GM23338 (cell line): ENCODE results near the gene ARRDC4. TPM values are rescaled to one million over a fixed set of nuclear protein-coding genes. Genes with fewer than 3 reads are reported as not detected.

Source experiments
- ATAC-seq: fragments of 200-7000 bp; cut with Tn5 transposase; 3 replicates; pipeline ENCODE4 v1.9.1; 2020
- DNase-seq: peaks from one replicate; pipeline ENCODE4 v3.0.0-alpha.2; 2015; ENCODE audit warnings: low spot score
- H2AFZ ChIP-seq: fragments of 200-600 bp; sonication (generic); 2 replicates; pipeline ENCODE4 v1.8.0; 2016; ENCODE audit warnings: antibody characterized with exemption, mild to moderate bottlenecking, moderate library complexity
- H3F3A ChIP-seq: fragments of 200-600 bp; sonication (generic); replicated peaks from 2 replicates; pipeline ENCODE4 v1.8.0; 2017; ENCODE audit warnings: antibody characterized with exemption, mixed run types, low read depth
- H3K27ac ChIP-seq: fragments of 200-600 bp; sonication (generic); 2 replicates; pipeline ENCODE4 v1.6.1; 2016; ENCODE audit warnings: low read depth
- H3K27me3 ChIP-seq: fragments of 200-600 bp; sonication (generic); 2 replicates; pipeline ENCODE4 v1.8.0; 2016; ENCODE audit warnings: mild to moderate bottlenecking, mixed run types, moderate library complexity; ENCODE audit not compliant: insufficient read depth
- H3K36me3 ChIP-seq: fragments of 200-600 bp; sonication (generic); 2 replicates; pipeline ENCODE4 v1.8.0; 2016; ENCODE audit warnings: mild to moderate bottlenecking; ENCODE audit not compliant: insufficient read depth
- H3K4me1 ChIP-seq: fragments of 200-600 bp; sonication (generic); 2 replicates; pipeline ENCODE4 v1.8.0; 2016; ENCODE audit warnings: mild to moderate bottlenecking, moderate library complexity; ENCODE audit not compliant: insufficient read depth
- H3K4me2 ChIP-seq: fragments of 200-600 bp; sonication (generic); 2 replicates; pipeline ENCODE4 v1.7.1; 2017; ENCODE audit warnings: mixed run types
- H3K4me3 ChIP-seq: fragments of 200-600 bp; sonication (generic); 2 replicates; pipeline ENCODE4 v1.6.1; 2016; ENCODE audit warnings: mixed run types
- H3K79me2 ChIP-seq: fragments of 200-600 bp; sonication (generic); replicated peaks from 2 replicates; pipeline ENCODE4 v1.8.0; 2017; ENCODE audit warnings: mild to moderate bottlenecking; ENCODE audit not compliant: insufficient read depth
- H3K9me2 ChIP-seq: fragments of 200-600 bp; sonication (generic); 2 replicates; pipeline ENCODE4 v1.8.0; 2017; ENCODE audit not compliant: insufficient read depth
- H4K20me1 ChIP-seq: fragments of 200-600 bp; sonication (generic); replicated peaks from 2 replicates; pipeline ENCODE4 v1.8.0; 2017; ENCODE audit warnings: mild to moderate bottlenecking; ENCODE audit not compliant: insufficient read depth
- H3K27ac Mint-ChIP-seq: 2 replicates; pipeline ENCODE4 v1.8.0; 2020; ENCODE audit warnings: inconsistent platforms, mild to moderate bottlenecking, moderate library complexity, mixed read lengths
- H3K27me3 Mint-ChIP-seq: 3 replicates; pipeline ENCODE4 v1.8.0; 2022; ENCODE audit warnings: low read depth, mild to moderate bottlenecking, moderate library complexity, mixed read lengths, inconsistent platforms; ENCODE audit not compliant: insufficient read depth, poor library complexity
- H3K36me3 Mint-ChIP-seq: 3 replicates; pipeline ENCODE4 v1.8.0; 2021; ENCODE audit warnings: low read depth, mild to moderate bottlenecking, inconsistent platforms, moderate library complexity, mixed read lengths
- H3K4me1 Mint-ChIP-seq: 3 replicates; pipeline ENCODE4 v1.8.0; 2020; ENCODE audit warnings: mild to moderate bottlenecking, inconsistent platforms, mixed read lengths
- H3K4me3 Mint-ChIP-seq: 3 replicates; pipeline ENCODE4 v1.8.0; 2021; ENCODE audit warnings: moderate library complexity, mild to moderate bottlenecking, inconsistent platforms, mixed read lengths
- H3K9me3 Mint-ChIP-seq: 3 replicates; pipeline ENCODE4 v1.8.0; 2020; ENCODE audit warnings: moderate library complexity, mild to moderate bottlenecking, inconsistent platforms, mixed read lengths
- CREB1 ChIP-seq: fragments of 250-450 bp; sonication (Bioruptor Pico); IDR thresholded peaks from 2 replicates; pipeline ENCODE4 v1.5.0; 2020; ENCODE audit warnings: low read depth, mild to moderate bottlenecking, moderate library complexity
- EZH2 ChIP-seq: fragments of 200-600 bp; sonication (generic); IDR thresholded peaks from one replicate; pipeline ENCODE4 v1.8.0; 2017; ENCODE audit warnings: antibody characterized with exemption, mild to moderate bottlenecking, low read depth; ENCODE audit not compliant: unreplicated experiment
- JUNB ChIP-seq: IDR thresholded peaks from one replicate; pipeline ENCODE4 v1.6.1; 2016; ENCODE audit warnings: antibody characterized with exemption; ENCODE audit not compliant: unreplicated experiment
- NANOG ChIP-seq: IDR thresholded peaks from 2 replicates; pipeline ENCODE4 v1.6.1; 2016; ENCODE audit warnings: antibody characterized with exemption, borderline replicate concordance
- STAT1 ChIP-seq: IDR thresholded peaks from one replicate; pipeline ENCODE4 v1.6.1; 2016; ENCODE audit warnings: antibody characterized with exemption; ENCODE audit not compliant: unreplicated experiment
- ZNF114 ChIP-seq: fragments of 250-450 bp; sonication (Bioruptor Pico); IDR thresholded peaks from 2 replicates; pipeline ENCODE4 v1.5.0; 2020; ENCODE audit warnings: mild to moderate bottlenecking, moderate library complexity
- ZNF331 ChIP-seq: fragments of 250-450 bp; sonication (Bioruptor Pico); IDR thresholded peaks from 2 replicates; pipeline ENCODE4 v1.5.0; 2020; ENCODE audit warnings: low read depth, mild to moderate bottlenecking, moderate library complexity
- polyA plus RNA-seq: library from polyadenylated mRNA; unstranded; fragments of >200 nt; fragmentation: Nextera tagmentation; extraction: Ambion mirVana; gene quantifications from 2 replicates; pipeline ENCODE4 v1.2.1, GENCODE V29; 2016
- total RNA-seq: library from RNA; depleted of rRNA; stranded (reverse); fragments of >200 nt; shearing (Covaris generic); gene quantifications from 2 replicates; pipeline ENCODE4 v1.2.3, GENCODE V29; 2014
- TF ChIP-seq, protein P1 (sequence below): fragments of 250-450 bp; sonication (Bioruptor Pico); IDR thresholded peaks from 2 replicates; pipeline ENCODE4 v1.5.0; 2020; ENCODE audit warnings: mild to moderate bottlenecking, moderate library complexity
- TF ChIP-seq, protein P2 (sequence below), 2 experiments: fragments of 200-600 bp in 1 of 2; sonication (generic) in 1 of 2; conservative IDR thresholded peaks; 2 replicates each; pipeline versions ENCODE4 v1.5.1 to v1.6.1; 2016 to 2017; ENCODE audit warnings: antibody characterized with exemption in 2 of 2, low read depth in 2 of 2, mild to moderate bottlenecking in 2 of 2, moderate library complexity in 1 of 2
- TF ChIP-seq, protein P3 (sequence below): IDR thresholded peaks from 2 replicates; pipeline ENCODE4 v1.6.1; 2016; ENCODE audit warnings: antibody characterized with exemption
- TF ChIP-seq, protein P4 (sequence below): IDR thresholded peaks from one replicate; pipeline ENCODE4 v1.6.1; 2018; ENCODE audit warnings: antibody characterized with exemption; ENCODE audit not compliant: unreplicated experiment

ARRDC4 gene
- total and polyA plus RNA-seq, 2 experiments from 2014 or later: 2.0 to 6.9 TPM

DNA sequence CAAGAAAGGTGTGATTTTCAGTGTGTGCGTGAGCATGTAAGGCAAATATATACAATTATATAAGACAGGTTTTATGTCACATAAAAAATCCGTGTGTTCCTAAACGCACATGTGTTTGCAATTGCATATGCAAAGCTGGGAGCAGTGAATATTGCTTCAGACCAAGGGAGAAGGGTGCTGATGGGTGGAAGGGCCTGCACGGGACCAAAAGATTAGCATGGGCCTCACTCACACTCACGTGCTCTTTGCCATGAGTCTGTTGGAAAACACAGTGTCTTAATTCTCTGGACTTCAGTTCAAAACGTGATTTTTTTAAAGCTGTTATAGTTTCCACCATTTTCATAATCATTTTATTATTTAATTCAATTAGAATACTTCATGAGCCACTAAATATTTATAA is 7.2 kb upstream of the ARRDC4 start (continued):
- TF ChIP-seq, protein P1, sequence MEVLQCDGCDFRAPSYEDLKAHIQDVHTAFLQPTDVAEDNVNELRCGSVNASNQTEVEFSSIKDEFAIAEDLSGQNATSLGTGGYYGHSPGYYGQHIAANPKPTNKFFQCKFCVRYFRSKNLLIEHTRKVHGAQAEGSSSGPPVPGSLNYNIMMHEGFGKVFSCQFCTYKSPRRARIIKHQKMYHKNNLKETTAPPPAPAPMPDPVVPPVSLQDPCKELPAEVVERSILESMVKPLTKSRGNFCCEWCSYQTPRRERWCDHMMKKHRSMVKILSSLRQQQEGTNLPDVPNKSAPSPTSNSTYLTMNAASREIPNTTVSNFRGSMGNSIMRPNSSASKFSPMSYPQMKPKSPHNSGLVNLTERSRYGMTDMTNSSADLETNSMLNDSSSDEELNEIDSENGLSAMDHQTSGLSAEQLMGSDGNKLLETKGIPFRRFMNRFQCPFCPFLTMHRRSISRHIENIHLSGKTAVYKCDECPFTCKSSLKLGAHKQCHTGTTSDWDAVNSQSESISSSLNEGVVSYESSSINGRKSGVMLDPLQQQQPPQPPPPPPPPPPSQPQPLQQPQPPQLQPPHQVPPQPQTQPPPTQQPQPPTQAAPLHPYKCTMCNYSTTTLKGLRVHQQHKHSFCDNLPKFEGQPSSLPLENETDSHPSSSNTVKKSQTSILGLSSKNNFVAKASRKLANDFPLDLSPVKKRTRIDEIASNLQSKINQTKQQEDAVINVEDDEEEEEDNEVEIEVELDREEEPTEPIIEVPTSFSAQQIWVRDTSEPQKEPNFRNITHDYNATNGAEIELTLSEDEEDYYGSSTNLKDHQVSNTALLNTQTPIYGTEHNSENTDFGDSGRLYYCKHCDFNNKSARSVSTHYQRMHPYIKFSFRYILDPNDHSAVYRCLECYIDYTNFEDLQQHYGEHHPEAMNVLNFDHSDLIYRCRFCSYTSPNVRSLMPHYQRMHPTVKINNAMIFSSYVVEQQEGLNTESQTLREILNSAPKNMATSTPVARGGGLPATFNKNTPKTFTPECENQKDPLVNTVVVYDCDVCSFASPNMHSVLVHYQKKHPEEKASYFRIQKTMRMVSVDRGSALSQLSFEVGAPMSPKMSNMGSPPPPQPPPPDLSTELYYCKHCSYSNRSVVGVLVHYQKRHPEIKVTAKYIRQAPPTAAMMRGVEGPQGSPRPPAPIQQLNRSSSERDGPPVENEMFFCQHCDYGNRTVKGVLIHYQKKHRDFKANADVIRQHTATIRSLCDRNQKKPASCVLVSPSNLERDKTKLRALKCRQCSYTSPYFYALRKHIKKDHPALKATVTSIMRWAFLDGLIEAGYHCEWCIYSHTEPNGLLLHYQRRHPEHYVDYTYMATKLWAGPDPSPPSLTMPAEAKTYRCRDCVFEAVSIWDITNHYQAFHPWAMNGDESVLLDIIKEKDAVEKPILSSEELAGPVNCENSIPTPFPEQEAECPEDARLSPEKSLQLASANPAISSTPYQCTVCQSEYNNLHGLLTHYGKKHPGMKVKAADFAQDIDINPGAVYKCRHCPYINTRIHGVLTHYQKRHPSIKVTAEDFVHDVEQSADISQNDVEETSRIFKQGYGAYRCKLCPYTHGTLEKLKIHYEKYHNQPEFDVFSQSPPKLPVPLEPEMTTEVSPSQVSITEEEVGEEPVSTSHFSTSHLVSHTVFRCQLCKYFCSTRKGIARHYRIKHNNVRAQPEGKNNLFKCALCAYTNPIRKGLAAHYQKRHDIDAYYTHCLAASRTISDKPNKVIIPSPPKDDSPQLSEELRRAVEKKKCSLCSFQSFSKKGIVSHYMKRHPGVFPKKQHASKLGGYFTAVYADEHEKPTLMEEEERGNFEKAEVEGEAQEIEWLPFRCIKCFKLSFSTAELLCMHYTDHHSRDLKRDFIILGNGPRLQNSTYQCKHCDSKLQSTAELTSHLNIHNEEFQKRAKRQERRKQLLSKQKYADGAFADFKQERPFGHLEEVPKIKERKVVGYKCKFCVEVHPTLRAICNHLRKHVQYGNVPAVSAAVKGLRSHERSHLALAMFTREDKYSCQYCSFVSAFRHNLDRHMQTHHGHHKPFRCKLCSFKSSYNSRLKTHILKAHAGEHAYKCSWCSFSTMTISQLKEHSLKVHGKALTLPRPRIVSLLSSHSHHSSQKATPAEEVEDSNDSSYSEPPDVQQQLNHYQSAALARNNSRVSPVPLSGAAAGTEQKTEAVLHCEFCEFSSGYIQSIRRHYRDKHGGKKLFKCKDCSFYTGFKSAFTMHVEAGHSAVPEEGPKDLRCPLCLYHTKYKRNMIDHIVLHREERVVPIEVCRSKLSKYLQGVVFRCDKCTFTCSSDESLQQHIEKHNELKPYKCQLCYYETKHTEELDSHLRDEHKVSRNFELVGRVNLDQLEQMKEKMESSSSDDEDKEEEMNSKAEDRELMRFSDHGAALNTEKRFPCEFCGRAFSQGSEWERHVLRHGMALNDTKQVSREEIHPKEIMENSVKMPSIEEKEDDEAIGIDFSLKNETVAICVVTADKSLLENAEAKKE (CRISPR knock-in tag): no peak
- no peak for TF ChIP-seq ZNF331 (CRISPR knock-in tag)
- TF ChIP-seq, protein P2, sequence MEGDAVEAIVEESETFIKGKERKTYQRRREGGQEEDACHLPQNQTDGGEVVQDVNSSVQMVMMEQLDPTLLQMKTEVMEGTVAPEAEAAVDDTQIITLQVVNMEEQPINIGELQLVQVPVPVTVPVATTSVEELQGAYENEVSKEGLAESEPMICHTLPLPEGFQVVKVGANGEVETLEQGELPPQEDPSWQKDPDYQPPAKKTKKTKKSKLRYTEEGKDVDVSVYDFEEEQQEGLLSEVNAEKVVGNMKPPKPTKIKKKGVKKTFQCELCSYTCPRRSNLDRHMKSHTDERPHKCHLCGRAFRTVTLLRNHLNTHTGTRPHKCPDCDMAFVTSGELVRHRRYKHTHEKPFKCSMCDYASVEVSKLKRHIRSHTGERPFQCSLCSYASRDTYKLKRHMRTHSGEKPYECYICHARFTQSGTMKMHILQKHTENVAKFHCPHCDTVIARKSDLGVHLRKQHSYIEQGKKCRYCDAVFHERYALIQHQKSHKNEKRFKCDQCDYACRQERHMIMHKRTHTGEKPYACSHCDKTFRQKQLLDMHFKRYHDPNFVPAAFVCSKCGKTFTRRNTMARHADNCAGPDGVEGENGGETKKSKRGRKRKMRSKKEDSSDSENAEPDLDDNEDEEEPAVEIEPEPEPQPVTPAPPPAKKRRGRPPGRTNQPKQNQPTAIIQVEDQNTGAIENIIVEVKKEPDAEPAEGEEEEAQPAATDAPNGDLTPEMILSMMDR (conservative IDR thresholded peaks at IDR 0.05; ENCODE audit: low read depth in 2 of 2): no peak
- TF ChIP-seq CREB1: no peak
- TF ChIP-seq, protein P3, sequence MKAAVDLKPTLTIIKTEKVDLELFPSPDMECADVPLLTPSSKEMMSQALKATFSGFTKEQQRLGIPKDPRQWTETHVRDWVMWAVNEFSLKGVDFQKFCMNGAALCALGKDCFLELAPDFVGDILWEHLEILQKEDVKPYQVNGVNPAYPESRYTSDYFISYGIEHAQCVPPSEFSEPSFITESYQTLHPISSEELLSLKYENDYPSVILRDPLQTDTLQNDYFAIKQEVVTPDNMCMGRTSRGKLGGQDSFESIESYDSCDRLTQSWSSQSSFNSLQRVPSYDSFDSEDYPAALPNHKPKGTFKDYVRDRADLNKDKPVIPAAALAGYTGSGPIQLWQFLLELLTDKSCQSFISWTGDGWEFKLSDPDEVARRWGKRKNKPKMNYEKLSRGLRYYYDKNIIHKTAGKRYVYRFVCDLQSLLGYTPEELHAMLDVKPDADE: no peak
- TF ChIP-seq JUNB: no peak

DNA sequence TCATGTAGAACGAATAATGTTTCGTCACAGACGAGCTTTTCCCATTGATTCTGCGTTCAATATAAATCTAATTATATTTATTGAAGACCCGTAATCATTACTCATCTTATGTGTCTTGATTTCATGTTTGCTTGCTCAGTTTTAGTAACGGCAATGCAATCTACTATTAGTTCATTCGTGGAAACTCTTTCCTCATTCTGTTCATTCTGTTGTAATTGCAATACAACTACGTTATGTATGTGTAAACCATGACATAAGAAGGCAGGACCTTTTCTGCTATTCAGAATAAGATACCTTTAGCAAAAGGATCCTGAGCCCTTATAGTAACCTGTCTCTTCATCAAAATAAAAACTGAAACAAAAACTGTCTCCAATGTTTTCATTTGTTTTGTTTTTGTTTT is 6.8 kb upstream of the ARRDC4 start:
- no peak overlapping the region for H3K27ac Mint-ChIP-seq
- DNase-seq: no peak
- H3K27me3 Mint-ChIP-seq: no peaks in the 10 kb centered on the region
- Histone ChIP-seq H3K4me3 (no peak overlapping the region), H3K79me2 (no peaks in the 10 kb centered on the region), H3K4me2 (no peak overlapping the region), H3K4me1 (no peaks in the 10 kb centered on the region), H4K20me1 (no peaks in the 10 kb centered on the region), H2AFZ (no peak overlapping the region), H3K27ac (no peak overlapping the region), H3K36me3 (no peaks in the 10 kb centered on the region), H3F3A (no peaks in the 10 kb centered on the region), H3K9me2 (no peaks in the 10 kb centered on the region), H3K27me3 (no peaks in the 10 kb centered on the region)
- no peak overlapping the region for H3K4me3 Mint-ChIP-seq
- ATAC-seq: no peak
- no peaks in the 10 kb centered on the region for H3K9me3 Mint-ChIP-seq
- no peaks in the 10 kb centered on the region for H3K4me1 Mint-ChIP-seq
- H3K36me3 Mint-ChIP-seq: no peaks in the 10 kb centered on the region
- TF ChIP-seq STAT1 (no peak), ZNF114 (CRISPR knock-in tag) (no peak), EZH2 (no peak), NANOG (no peak), CREB1 (no peak)
- TF ChIP-seq, protein P4, sequence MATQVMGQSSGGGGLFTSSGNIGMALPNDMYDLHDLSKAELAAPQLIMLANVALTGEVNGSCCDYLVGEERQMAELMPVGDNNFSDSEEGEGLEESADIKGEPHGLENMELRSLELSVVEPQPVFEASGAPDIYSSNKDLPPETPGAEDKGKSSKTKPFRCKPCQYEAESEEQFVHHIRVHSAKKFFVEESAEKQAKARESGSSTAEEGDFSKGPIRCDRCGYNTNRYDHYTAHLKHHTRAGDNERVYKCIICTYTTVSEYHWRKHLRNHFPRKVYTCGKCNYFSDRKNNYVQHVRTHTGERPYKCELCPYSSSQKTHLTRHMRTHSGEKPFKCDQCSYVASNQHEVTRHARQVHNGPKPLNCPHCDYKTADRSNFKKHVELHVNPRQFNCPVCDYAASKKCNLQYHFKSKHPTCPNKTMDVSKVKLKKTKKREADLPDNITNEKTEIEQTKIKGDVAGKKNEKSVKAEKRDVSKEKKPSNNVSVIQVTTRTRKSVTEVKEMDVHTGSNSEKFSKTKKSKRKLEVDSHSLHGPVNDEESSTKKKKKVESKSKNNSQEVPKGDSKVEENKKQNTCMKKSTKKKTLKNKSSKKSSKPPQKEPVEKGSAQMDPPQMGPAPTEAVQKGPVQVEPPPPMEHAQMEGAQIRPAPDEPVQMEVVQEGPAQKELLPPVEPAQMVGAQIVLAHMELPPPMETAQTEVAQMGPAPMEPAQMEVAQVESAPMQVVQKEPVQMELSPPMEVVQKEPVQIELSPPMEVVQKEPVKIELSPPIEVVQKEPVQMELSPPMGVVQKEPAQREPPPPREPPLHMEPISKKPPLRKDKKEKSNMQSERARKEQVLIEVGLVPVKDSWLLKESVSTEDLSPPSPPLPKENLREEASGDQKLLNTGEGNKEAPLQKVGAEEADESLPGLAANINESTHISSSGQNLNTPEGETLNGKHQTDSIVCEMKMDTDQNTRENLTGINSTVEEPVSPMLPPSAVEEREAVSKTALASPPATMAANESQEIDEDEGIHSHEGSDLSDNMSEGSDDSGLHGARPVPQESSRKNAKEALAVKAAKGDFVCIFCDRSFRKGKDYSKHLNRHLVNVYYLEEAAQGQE: no peak
- TF ChIP-seq, protein P3: no peak
